ENCODE results near the gene CAPZA3.

GRCh38 chr12:18700271-18700670, 37.6 kb upstream of the CAPZA3 start:
- TF ChIP-seq POLR2A (IDR thresholded peaks at IDR 0.05): no peak
- no peak for TF ChIP-seq CTCF (IDR thresholded peaks at IDR 0.05)
